T-helper 17 cell (primary cell): ENCODE results near the gene PTPN6. TPM values are rescaled to one million over a fixed set of nuclear protein-coding genes. Genes with fewer than 3 reads are reported as not detected.
"Not testable (repeated sequence)": the region's sequence is repeated elsewhere in the genome, so short reads cannot be mapped to it uniquely, and the experiment has no call there.

Experiments
- ATAC-seq: fragments of 150-1000 bp; cut with Tn5 transposase; 2 replicates; pipeline ENCODE4 v1.10.0; 2021; ENCODE audit warnings: mild to moderate bottlenecking, moderate library complexity
- DNase-seq, 3 donors: peaks; one replicate each; pipeline versions ENCODE4 v3.0.0 to v3.0.0-alpha.2; 2020 to 2021
- H3K9me3 ChIP-seq: one replicate; pipeline ENCODE4 v1.7.0; 2013; ENCODE audit warnings: low read length, mild to moderate bottlenecking; ENCODE audit not compliant: control insufficient read depth, poor library complexity, severe bottlenecking
- H3K27ac Mint-ChIP-seq: one replicate; pipeline ENCODE4 v1.8.0; 2022; ENCODE audit warnings: mild to moderate bottlenecking, moderate library complexity, mixed read lengths
- H3K27me3 Mint-ChIP-seq: one replicate; pipeline ENCODE4 v1.8.0; 2022; ENCODE audit warnings: mixed read lengths
- H3K36me3 Mint-ChIP-seq: one replicate; pipeline ENCODE4 v1.8.0; 2022; ENCODE audit warnings: low read depth, mixed read lengths
- H3K4me1 Mint-ChIP-seq: one replicate; pipeline ENCODE4 v1.8.0; 2022; ENCODE audit warnings: mild to moderate bottlenecking, mixed read lengths
- H3K4me3 Mint-ChIP-seq: one replicate; pipeline ENCODE4 v1.8.0; 2022; ENCODE audit warnings: mild to moderate bottlenecking, moderate library complexity, mixed read lengths
- total RNA-seq, 4 donors: library from RNA in 2 of 4; stranded (reverse) in 2 of 4; gene quantifications; one replicate each; pipeline ENCODE4 v1.2.3 and lab custom pipeline; 2022 to 2026

PTPN6 gene
- 100 to 1,000 TPM; 115 to 177 TPM for total RNA-seq
- 110 to 133 reads per million in 2 donors for total RNA-seq (lab: John Stamatoyannopoulos, UW)

DNA sequence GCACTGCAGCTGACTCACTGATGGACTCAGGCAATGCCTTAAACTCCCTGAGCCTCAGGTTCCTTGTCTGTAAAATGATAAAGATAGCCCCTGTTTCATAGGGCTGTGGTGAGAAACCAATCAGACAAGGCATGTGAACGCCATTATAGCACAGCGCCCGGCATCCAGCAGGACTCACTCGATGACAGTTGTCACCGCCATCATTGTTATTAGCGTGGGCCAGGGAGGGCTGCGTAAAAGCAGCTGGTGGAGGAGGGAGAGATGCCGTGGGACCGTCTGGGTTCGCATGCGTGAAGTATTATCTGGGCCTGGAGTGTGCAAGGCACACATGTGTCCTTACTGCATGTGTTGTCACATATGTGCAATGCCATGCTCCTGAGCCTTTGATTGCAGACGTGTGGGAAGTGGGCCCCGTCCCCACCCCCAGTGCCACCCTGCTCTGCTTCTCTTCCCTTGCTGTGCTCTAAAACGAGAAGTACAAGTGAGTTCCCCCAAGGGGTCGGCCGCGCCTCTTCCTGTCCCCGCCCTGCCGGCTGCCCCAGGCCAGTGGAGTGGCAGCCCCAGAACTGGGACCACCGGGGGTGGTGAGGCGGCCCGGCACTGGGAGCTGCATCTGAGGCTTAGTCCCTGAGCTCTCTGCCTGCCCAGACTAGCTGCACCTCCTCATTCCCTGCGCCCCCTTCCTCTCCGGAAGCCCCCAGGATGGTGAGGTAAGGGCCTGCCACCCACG is at the start of gene PTPN6:
TSS of gene PTPN6 (plus strand) at position 546 of the 730 bp plus-strand sequence. CDS start at position 703, 157 bp downstream.
- H3K9me3 ChIP-seq: no peaks in the 10 kb centered on the region
- H3K36me3 Mint-ChIP-seq: peaks cover 7% of the 10 kb centered on the region
- DNase-seq (no peak), ATAC-seq (peak; percentile 28)
- peaks cover 79% of the 10 kb centered on the region for H3K4me1 Mint-ChIP-seq
- peak within 1 kb of the TSS; percentile 99 for H3K4me3 Mint-ChIP-seq
- no peaks in the 10 kb centered on the region for H3K27me3 Mint-ChIP-seq
- peak within 1 kb of the TSS; percentile 98 for H3K27ac Mint-ChIP-seq

DNA sequence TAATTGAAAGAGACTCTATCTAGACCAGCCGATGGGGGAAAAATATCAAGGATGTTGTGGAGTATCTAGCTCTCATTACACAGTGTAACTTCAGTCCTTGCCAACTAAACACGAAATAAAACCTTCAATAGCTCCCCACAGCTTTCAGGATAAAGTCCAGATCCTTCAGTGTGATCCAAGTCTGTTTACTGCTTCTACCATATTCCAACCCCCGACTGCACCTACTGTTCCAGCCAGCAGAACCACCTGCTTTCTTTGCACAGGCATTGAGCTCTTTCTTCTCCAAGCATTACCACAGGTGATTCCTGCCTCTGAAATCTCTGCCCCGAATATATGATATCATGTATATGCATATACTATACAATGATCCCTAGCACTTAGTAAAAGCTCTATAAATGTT is 48.7 kb upstream of the PTPN6 start:
- ATAC-seq (no peak), DNase-seq (no peak)
- Mint-ChIP-seq H3K27ac (no peak overlapping the region), H3K36me3 (no peaks in the 10 kb centered on the region), H3K4me1 (peaks cover 7% of the 10 kb centered on the region), H3K4me3 (no peak overlapping the region), H3K27me3 (no peaks in the 10 kb centered on the region)
- H3K9me3 ChIP-seq: no peaks in the 10 kb centered on the region

DNA sequence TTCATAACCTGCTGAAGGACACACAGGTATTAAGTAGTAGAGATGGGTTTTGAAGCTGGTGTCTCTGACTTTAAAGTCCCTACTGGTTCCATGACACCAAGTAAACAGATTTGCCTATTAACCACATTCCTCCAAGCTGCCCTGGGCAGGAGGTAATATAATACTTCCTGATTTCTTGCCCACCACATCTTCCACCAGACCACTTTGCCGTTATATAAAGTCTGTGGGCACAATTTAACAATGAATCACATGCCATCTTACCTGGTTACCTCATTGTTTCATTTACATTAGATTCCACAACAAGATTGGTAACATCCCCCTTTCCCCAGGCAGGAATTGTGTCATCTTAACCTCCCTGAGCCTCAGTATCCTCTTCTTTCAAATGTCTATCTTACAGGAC is 47.4 kb upstream of the PTPN6 start:
- ATAC-seq (no peak), DNase-seq (no peak)
- Mint-ChIP-seq H3K4me1 (peaks cover 7% of the 10 kb centered on the region), H3K27ac (no peak overlapping the region), H3K27me3 (no peaks in the 10 kb centered on the region), H3K4me3 (peak overlapping the region; percentile 49), H3K36me3 (no peaks in the 10 kb centered on the region)
- H3K9me3 ChIP-seq: no peaks in the 10 kb centered on the region

DNA sequence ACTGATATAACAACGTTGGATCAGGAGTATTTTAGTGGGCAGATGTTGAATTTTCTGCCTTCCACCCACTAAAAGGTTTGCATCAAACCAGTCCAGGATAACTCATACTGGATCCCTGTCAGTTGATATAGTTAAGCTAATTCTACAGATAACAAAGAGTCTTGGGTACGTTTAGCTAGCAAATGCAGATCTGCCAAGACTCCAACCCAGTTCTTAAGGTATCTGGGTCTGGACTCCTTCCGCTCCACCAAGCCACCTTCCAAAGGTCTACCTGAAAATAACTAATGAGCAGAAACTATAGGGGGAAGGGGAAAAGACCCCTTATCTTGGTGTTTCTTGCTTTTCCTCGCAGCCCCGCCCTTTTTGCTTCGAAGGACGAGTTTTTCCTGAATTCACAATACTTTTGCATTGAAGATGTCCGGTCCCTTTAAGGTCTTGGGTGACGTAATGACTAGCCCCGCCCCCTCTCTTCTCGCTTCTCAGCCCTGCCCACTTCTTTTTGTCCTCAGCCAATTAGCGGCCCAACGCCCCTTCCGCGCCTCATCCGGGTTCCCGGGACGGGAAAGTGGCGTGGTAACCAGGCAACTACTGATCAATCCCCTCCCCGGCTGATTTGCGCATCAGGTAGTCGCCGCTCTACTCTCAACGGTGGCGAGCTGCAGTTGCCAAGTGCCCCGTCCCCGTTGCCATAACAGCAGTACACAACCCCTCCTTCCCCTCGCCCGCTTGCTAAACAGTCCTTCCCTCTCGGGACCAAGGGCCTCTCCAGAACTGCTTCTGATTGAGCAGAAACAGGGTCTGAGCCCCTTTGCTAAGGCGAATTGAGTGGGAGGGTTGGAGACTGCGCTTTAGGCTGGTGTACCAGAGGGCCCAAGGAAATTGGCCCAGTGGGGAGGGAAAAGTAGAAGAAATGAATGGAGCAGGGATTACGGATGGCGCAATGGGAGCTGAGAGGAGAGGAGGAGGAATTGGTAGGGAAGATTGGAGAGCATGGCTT is 46.6 kb upstream of the PTPN6 start, which contains the start of gene LRRC23:
TSS of gene LRRC23 (plus strand) at position 543 of the 997 bp plus-strand sequence. CDS start 812 bp downstream, outside the sequence.
- H3K4me1 Mint-ChIP-seq: peaks cover 7% of the 10 kb centered on the region
- H3K9me3 ChIP-seq: no peaks in the 10 kb centered on the region
- H3K4me3 Mint-ChIP-seq: peak within 1 kb of the TSS; percentile 49
- H3K27me3 Mint-ChIP-seq: no peaks in the 10 kb centered on the region
- no peak within 1 kb of the TSS for H3K27ac Mint-ChIP-seq
- no peaks in the 10 kb centered on the region for H3K36me3 Mint-ChIP-seq
- DNase-seq: peak; percentile 90 to 97 (median 95)
- peak; percentile 97 for ATAC-seq

DNA sequence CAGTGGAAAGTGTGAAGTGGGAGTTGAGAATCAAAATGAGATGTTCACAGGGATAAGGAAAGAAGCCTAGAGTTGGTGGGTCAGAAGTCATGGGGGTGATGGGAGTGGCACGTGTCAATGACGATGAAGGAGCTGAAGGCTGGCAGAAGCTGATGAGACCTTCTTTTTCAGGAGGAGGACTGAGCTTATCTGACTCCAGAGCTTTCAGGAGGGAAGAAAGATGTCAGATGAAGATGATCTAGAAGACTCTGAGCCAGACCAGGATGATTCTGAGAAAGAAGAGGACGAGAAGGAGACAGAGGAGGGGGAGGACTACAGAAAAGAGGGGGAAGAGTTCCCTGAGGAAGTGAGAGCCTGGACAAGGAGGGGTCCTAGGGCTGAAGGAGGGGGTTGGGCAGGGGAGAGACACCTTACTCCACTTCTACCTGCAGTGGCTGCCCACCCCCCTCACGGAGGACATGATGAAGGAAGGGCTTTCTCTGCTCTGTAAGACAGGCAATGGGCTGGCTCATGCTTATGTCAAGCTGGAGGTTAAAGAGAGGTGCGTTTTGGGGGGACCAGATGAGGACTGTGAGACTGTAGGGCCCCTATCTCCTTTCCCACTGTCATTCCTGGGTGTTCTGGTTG is 45.6 kb upstream of the PTPN6 start:
- peaks cover 9% of the 10 kb centered on the region for H3K4me1 Mint-ChIP-seq

DNA sequence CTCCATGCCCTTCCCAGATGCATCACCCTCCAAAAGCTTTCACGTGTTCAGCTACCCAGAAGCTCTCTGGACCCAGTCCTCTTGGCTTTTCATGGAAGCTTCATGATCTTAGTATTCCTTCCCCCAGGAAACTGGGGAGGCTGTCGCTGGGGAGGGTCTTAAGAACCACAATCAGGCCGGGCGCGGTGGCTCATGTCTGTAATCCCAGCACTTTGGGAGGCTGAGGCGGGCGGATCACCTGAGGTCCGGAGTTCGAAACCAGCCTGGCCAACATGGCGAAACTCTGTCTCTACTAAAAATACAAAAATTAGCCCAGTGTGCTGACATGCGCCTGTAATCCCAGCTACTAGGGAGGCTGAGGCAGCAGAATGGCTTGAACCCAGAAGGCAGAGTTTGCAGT is 43.0 kb upstream of the PTPN6 start:
- H3K27ac Mint-ChIP-seq: peak overlapping the region; percentile 71
- H3K27me3 Mint-ChIP-seq, H3K9me3 ChIP-seq, ATAC-seq, H3K4me3 Mint-ChIP-seq, DNase-seq, H3K36me3 Mint-ChIP-seq: not testable (repeated sequence)
- H3K4me1 Mint-ChIP-seq: peaks cover 15% of the 10 kb centered on the region

More for the DNA sequence above, 45.6 kb upstream of the PTPN6 start:
- Mint-ChIP-seq H3K36me3 (no peaks in the 10 kb centered on the region), H3K27me3 (no peaks in the 10 kb centered on the region), H3K27ac (no peak overlapping the region), H3K4me3 (no peak overlapping the region)
- H3K9me3 ChIP-seq: no peaks in the 10 kb centered on the region
- no peak for ATAC-seq
- no peak for DNase-seq

DNA sequence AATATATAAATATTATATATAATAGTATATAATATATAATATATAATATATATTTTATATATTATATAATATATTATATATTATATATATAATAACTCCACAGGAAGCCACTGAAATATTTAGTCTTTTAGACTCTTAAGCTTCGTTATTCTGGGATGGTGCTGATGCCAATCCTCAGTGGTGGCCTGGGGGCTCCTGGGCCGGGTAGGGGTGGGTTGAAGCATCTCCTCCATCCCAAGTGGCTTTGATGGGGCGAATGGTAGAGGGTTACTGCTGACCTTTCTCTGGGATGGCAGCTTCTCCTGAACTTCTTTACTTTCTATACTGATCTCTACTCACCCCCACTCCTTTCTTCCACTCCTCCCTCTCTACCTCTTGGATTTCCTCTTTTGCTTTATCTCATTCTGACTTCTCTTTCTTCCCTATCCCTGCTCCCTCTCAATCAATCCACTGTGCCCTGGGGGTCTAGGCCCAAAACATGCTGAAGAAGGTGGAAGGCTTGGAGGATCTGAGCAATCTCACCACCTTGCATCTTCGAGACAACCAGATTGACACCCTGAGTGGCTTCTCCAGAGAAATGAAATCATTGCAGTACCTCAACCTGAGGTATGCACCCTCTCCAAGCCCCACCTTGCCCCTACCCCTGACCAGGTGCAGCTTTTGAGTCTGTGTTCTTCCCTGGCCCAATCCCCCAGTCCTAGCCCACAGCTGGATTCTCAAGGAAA is 41.6 kb upstream of the PTPN6 start:
- no peaks in the 10 kb centered on the region for H3K9me3 ChIP-seq
- H3K27ac Mint-ChIP-seq: no peak overlapping the region

DNA sequence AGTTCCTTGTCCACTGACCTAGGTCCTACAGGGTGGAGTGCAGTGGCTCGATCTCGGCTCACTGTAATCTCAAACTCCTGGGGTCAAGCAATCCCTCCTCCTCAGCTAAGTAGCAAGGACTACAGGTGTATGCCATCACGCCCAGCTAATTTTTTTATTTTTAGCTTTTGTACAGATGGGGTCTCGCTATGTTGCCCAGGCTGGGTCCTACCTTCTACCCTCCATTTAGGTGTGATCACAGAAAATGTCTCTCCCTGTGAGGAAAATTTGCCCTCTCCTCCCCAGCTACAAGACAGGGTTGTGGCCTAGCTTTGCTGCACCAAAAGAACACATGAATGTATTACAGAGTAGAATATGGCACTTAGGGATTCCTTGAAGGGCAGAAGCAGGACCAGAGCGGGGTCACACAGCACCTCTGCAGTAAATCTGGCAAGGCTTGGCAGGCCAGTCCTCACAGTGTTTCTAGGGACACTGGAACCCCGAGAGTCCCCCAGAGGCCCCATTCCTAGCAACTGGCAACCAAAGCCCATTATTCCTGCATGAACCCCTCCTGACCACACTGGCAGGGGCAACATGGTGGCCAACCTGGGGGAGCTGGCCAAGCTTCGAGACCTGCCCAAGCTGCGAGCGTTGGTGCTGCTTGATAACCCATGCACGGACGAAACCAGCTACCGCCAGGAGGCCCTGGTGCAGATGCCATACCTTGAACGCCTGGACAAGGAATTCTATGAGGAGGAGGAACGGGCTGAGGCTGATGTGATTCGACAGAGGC is 38.8 kb upstream of the PTPN6 start:
- peak overlapping the region; percentile 85 for H3K27ac Mint-ChIP-seq
- peaks cover 3% of the 10 kb centered on the region for H3K36me3 Mint-ChIP-seq
- H3K27me3 Mint-ChIP-seq: no peaks in the 10 kb centered on the region
- H3K4me3 Mint-ChIP-seq: peak overlapping the region; percentile 98
- DNase-seq (no peak), ATAC-seq (no peak)
- H3K4me1 Mint-ChIP-seq: peaks cover 37% of the 10 kb centered on the region
- H3K9me3 ChIP-seq: no peaks in the 10 kb centered on the region

More for the DNA sequence above, 41.6 kb upstream of the PTPN6 start:
- Mint-ChIP-seq H3K4me1 (peaks cover 21% of the 10 kb centered on the region), H3K27me3 (no peaks in the 10 kb centered on the region), H3K4me3 (no peak overlapping the region), H3K36me3 (no peaks in the 10 kb centered on the region)
- ATAC-seq (no peak), DNase-seq (no peak)

DNA sequence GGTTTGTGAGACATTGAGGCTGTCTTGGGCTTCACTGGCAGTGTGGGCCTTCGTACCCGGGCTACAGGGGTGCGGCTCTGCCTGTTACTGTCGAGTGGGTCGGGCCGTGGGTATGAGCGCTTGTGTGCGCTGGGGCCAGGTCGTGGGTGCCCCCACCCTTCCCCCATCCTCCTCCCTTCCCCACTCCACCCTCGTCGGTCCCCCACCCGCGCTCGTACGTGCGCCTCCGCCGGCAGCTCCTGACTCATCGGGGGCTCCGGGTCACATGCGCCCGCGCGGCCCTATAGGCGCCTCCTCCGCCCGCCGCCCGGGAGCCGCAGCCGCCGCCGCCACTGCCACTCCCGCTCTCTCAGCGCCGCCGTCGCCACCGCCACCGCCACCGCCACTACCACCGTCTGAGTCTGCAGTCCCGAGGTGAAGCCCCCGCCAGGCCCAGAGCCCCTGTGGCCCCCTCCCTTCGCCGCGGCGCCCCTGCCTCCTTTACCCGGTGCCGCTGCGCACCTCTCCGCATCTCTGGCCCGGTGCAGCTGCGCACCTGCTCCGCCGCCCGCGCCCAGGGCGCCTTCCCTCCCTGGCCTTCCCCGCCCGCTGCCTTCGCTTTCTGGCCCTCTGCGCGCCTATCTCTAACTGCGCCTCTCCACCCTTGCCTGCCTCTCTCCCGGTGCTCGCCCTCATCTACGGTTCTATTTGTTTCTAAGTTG is 36.8 kb upstream of the PTPN6 start, which contains the start of gene ENO2:
TSS of gene ENO2 (plus strand) at position 335 of the 701 bp plus-strand sequence. CDS start 1,253 bp downstream, outside the sequence.
- Mint-ChIP-seq H3K4me1 (peaks cover 39% of the 10 kb centered on the region), H3K4me3 (peak within 1 kb of the TSS; percentile 98), H3K36me3 (peaks cover 5% of the 10 kb centered on the region), H3K27ac (peak within 1 kb of the TSS; percentile 85), H3K27me3 (no peaks in the 10 kb centered on the region)
- ATAC-seq (peak; percentile 94), DNase-seq (peak; percentile 71 to 88 (median 83))
- no peaks in the 10 kb centered on the region for H3K9me3 ChIP-seq

DNA sequence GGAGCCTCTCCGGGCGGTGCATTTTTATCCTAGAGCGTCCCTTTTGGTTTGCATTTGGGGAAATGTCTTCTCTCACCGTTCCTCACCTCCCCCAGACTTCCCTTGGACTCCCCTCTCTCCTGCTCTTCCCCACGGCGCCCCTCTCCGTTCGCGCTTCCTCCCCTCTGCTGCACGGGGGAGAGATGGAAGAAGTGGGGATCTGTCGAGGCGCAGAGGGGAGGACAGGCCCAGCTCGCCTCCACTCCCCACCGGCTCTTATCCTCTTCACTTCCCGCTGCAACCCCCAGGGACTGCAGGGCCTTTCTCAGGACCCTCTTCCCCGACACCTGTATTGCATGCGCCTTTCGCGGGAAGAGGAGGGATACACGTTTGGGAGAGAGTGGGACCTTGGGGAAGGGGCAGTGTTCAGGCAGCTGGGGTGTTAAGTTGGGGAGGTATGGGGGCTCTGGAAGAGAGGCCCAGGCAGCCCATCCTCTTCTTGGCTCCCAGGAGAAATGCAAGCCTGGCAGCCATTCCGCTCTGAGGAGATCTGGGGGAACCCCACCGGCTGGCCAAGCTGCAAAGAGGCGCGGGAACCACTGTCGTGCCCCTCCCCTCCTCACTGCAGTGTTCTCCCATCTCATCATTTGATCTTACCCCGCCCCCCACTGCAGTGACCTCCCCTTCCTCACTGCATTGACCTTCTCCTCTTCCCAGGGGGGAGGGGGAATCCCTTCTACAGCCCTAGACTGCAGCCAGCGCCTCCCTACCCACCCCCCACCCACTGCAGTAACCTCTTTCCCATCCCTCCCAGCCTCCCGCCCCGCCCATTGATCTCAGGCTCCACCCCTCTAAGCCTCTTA is 36.0 kb upstream of the PTPN6 start:
- no peaks in the 10 kb centered on the region for H3K27me3 Mint-ChIP-seq
- ATAC-seq: no peak
- peaks cover 43% of the 10 kb centered on the region for H3K4me1 Mint-ChIP-seq
- no peak for DNase-seq
- H3K9me3 ChIP-seq: no peaks in the 10 kb centered on the region
- peak overlapping the region; percentile 85 for H3K27ac Mint-ChIP-seq
- peak overlapping the region; percentile 98 for H3K4me3 Mint-ChIP-seq
- peaks cover 9% of the 10 kb centered on the region for H3K36me3 Mint-ChIP-seq
